Suprapubic skin (tissue), 3 donors: ENCODE data around the gene PLA2G5.

Experiments
- POLR2A ChIP-seq, 2 donors: fragments of 450-650 bp; IDR thresholded peaks; one replicate each; pipeline ENCODE4 v1.6.1; 2017; ENCODE audit warnings: antibody characterized with exemption in 2 of 2, mild to moderate bottlenecking in 2 of 2, moderate library complexity in 2 of 2
- TF ChIP-seq, protein P1 (sequence below), 2 donors: fragments of 200-600 bp in 1 of 2; fragments of 450-650 bp in 1 of 2; sonication (generic) in 1 of 2; IDR thresholded peaks; one replicate each; pipeline ENCODE4 v1.5.1; 2016 to 2019; ENCODE audit warnings: antibody characterized with exemption in 2 of 2, mild to moderate bottlenecking in 1 of 2, moderate library complexity in 1 of 2

DNA sequence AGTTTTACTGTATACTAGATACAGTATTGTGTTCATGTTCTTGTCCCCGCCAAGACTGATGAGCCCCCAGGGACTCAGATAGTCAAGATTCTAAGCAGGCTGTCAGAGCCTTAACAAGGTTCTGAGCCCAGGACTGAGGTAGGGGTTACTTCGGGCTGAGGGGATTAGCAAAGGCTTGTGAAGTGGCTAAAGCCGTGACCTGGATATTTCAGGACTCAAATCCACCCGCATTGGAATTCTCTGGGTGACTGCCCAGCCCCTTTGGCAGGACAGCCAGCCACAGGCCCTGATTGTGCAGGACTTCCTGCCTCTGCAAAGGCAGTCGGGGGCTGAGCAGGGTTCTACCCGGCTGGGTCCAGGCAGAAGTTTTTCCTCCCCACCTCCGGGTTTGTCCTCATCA lies at the start of gene PLA2G5:
- TF ChIP-seq, protein P1, sequence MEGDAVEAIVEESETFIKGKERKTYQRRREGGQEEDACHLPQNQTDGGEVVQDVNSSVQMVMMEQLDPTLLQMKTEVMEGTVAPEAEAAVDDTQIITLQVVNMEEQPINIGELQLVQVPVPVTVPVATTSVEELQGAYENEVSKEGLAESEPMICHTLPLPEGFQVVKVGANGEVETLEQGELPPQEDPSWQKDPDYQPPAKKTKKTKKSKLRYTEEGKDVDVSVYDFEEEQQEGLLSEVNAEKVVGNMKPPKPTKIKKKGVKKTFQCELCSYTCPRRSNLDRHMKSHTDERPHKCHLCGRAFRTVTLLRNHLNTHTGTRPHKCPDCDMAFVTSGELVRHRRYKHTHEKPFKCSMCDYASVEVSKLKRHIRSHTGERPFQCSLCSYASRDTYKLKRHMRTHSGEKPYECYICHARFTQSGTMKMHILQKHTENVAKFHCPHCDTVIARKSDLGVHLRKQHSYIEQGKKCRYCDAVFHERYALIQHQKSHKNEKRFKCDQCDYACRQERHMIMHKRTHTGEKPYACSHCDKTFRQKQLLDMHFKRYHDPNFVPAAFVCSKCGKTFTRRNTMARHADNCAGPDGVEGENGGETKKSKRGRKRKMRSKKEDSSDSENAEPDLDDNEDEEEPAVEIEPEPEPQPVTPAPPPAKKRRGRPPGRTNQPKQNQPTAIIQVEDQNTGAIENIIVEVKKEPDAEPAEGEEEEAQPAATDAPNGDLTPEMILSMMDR (IDR thresholded peaks at IDR 0.05): no peak
- no peak for TF ChIP-seq POLR2A (IDR thresholded peaks at IDR 0.05)
